ENCODE measurements around the gene GRK1.

- no peak for TF ChIP-seq CTCF (IDR thresholded peaks at IDR 0.05)
- no peak for TF ChIP-seq POLR2A (IDR thresholded peaks at IDR 0.05)
Measured at GRCh38 chr13:113656003-113656588, 10.9 kb upstream of the GRK1 start.

All from uterus (tissue), 2 donors.